Effector memory CD4-positive, alpha-beta T cell (primary cell): ENCODE data around the gene GANC.

ENCODE experiments used
- DNase-seq, 3 donors: peaks; one replicate each; pipeline ENCODE4 v3.0.0-alpha.2; 2020
- H3K27ac ChIP-seq: 2 replicates; pipeline ENCODE4 v1.7.0; 2013; ENCODE audit warnings: mild to moderate bottlenecking, low read length, moderate library complexity; ENCODE audit not compliant: insufficient read depth, poor library complexity, severe bottlenecking
- H3K27me3 ChIP-seq: replicated peaks from 2 replicates; pipeline ENCODE4 v1.7.0; 2013; ENCODE audit warnings: mild to moderate bottlenecking, low read length; ENCODE audit not compliant: insufficient read depth, control insufficient read depth, poor library complexity, severe bottlenecking
- H3K36me3 ChIP-seq: 2 replicates; pipeline ENCODE4 v1.7.0; 2013; ENCODE audit warnings: mild to moderate bottlenecking, low read length, moderate library complexity; ENCODE audit not compliant: control insufficient read depth, insufficient read depth
- H3K4me1 ChIP-seq: 2 replicates; pipeline ENCODE4 v1.7.0; 2013; ENCODE audit warnings: low read length, mild to moderate bottlenecking; ENCODE audit not compliant: control insufficient read depth, insufficient read depth, poor library complexity, severe bottlenecking
- H3K4me3 ChIP-seq: 2 replicates; pipeline ENCODE4 v1.7.0; 2013; ENCODE audit warnings: low read length, low read depth, mild to moderate bottlenecking; ENCODE audit not compliant: insufficient read depth, poor library complexity, severe bottlenecking
- H3K9me3 ChIP-seq: 2 replicates; pipeline ENCODE4 v1.7.0; 2013; ENCODE audit warnings: mild to moderate bottlenecking, low read length, moderate library complexity; ENCODE audit not compliant: control insufficient read depth

Gene GANC

GRCh38 chr15:42356851-42357250 is 83.8 kb downstream of the GANC start:
- H3K4me1 ChIP-seq: no peaks in the 10 kb centered on the region
- H3K9me3 ChIP-seq: no peaks in the 10 kb centered on the region
- H3K27ac ChIP-seq: no peak overlapping the region

DNA sequence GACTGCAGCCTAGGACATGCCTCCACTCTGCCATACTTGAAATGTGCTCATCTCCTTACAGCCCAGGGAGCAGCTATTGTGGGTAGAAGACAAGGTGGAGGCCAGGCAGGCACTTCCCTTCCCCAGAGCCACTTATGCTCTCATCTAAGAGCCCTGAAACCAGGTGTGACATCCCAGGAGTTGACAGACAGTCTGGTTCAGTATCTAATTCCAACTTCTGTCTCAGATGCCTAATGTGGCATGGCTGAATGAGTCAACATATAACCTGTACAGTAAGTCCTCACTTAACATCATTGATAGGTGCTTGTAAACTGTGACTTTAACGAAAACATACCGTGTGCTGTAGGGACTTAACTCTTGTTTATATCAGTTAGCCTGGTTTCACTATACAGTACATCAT is 85.1 kb downstream of the GANC start:
- Histone ChIP-seq H3K4me1 (no peaks in the 10 kb centered on the region), H3K36me3 (peaks cover 8% of the 10 kb centered on the region), H3K27me3 (no peaks in the 10 kb centered on the region), H3K9me3 (no peaks in the 10 kb centered on the region), H3K27ac (no peak overlapping the region), H3K4me3 (no peak overlapping the region)
- DNase-seq: no peak

More at GRCh38 chr15:42356851-42357250, 83.8 kb downstream of the GANC start:
- no peak overlapping the region for H3K4me3 ChIP-seq
- no peaks in the 10 kb centered on the region for H3K27me3 ChIP-seq
- peaks cover 10% of the 10 kb centered on the region for H3K36me3 ChIP-seq
- DNase-seq: no peak

- H3K27ac ChIP-seq: no peak within 1 kb of the TSS
- no peaks in the 10 kb centered on the region for H3K4me1 ChIP-seq
- H3K27me3 ChIP-seq: no peaks in the 10 kb centered on the region
- no peak within 1 kb of the TSS for H3K4me3 ChIP-seq
- peaks cover 4% of the 10 kb centered on the region for H3K36me3 ChIP-seq
- DNase-seq: no peak
- no peaks in the 10 kb centered on the region for H3K9me3 ChIP-seq
Measured at GRCh38 chr15:42359249-42359648, 86.2 kb downstream of the GANC start, which contains the start of gene CAPN3. Gene CAPN3 (plus strand): TSS chr15:42359501. CDS start chr15:42359806, 305 bp downstream.

GRCh38 chr15:42359985-42360384 is 87.0 kb downstream of the GANC start:
- no peaks in the 10 kb centered on the region for H3K27me3 ChIP-seq
- H3K27ac ChIP-seq: no peak overlapping the region
- no peaks in the 10 kb centered on the region for H3K9me3 ChIP-seq
- DNase-seq: no peak
- no peaks in the 10 kb centered on the region for H3K4me1 ChIP-seq
- H3K4me3 ChIP-seq: no peak overlapping the region
- H3K36me3 ChIP-seq: peaks cover 4% of the 10 kb centered on the region

- Histone ChIP-seq H3K27me3 (no peaks in the 10 kb centered on the region), H3K9me3 (no peaks in the 10 kb centered on the region), H3K27ac (no peak overlapping the region), H3K36me3 (peaks cover 4% of the 10 kb centered on the region), H3K4me3 (no peak overlapping the region), H3K4me1 (no peaks in the 10 kb centered on the region)
- no peak for DNase-seq
Measured at GRCh38 chr15:42360535-42361112, 87.6 kb downstream of the GANC start.

GRCh38 chr15:42363487-42363886 is 90.5 kb downstream of the GANC start:
- Histone ChIP-seq H3K4me1 (no peaks in the 10 kb centered on the region), H3K36me3 (peaks cover 4% of the 10 kb centered on the region), H3K27ac (no peak overlapping the region)

DNA sequence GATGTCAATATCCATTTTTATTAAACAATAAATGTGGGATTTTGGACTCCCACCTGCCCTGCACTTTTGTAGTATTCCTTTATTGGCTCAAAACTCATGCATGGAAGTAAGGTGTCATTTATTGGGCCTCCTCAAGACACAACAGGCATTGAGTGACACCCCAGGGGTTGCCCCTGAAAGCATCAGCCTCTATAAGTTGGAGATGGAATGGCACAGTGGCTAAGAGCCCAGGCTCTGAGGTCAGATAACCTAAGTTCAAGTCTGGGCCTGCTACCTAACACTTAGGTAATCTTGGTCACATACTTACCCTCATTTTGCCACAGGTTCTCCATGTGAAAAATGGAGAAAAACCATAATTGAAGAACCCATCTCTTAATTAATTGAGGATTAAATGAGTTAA is 90.9 kb downstream of the GANC start:
- no peak overlapping the region for H3K4me3 ChIP-seq
- H3K9me3 ChIP-seq: no peaks in the 10 kb centered on the region
- no peaks in the 10 kb centered on the region for H3K27me3 ChIP-seq
- peaks cover 4% of the 10 kb centered on the region for H3K36me3 ChIP-seq
- no peaks in the 10 kb centered on the region for H3K4me1 ChIP-seq
- no peak overlapping the region for H3K27ac ChIP-seq
- no peak for DNase-seq

More at GRCh38 chr15:42363487-42363886, 90.5 kb downstream of the GANC start:
- DNase-seq: no peak
- no peaks in the 10 kb centered on the region for H3K9me3 ChIP-seq
- no peaks in the 10 kb centered on the region for H3K27me3 ChIP-seq
- no peak overlapping the region for H3K4me3 ChIP-seq

DNA sequence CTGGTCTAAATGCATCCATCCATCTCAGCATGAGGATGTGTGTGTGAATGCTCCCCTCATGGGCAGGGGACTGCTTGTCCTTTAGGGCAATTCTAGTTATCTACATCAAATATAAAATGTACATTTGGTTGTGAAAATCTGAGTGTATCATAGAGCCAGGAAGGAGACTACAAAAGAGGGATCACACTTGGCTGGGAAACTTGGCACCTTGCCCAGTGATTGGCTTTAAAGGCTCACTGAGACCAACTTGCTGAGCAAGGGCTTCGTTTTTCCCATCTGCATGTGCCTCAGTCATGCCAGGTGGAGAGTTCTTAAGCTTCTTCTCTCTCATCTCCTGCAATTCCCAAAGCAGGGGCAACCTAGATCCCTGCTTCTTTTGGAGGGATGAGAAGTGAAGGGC is 91.5 kb downstream of the GANC start:
- Histone ChIP-seq H3K27me3 (no peaks in the 10 kb centered on the region), H3K4me3 (no peak overlapping the region), H3K36me3 (peaks cover 2% of the 10 kb centered on the region), H3K4me1 (no peaks in the 10 kb centered on the region), H3K27ac (no peak overlapping the region), H3K9me3 (no peaks in the 10 kb centered on the region)
- DNase-seq: no peak

DNA sequence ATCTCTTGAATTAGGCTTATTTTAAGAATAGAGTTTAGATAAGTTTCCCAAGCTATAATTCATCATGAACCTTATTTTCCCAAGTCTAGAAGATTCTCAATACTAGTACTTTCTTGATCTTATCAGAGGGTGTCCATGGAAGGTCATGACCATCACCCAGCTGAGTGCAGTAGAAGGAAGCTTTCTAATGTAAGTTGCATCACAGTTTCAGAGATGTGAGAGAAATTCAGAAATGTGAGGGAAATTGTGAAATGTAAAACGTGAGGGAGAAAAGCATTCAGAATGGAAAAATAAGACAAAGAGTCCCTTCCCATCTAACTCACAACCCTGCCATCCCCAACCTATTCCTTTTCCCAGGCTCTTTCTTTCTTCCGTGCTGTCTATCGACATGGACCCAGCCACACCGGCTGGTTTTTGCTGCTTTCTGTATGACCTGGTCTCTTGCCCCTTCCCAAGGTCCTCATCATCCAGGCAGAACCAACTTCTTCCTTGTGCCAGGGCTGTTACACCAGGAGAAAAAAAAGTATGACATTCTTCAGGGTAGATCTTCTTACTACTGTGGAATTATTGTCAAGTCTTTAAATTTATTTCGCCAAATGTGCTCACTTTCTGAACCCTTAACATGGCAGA is 93.0 kb downstream of the GANC start:
- H3K36me3 ChIP-seq: no peaks in the 10 kb centered on the region
- no peaks in the 10 kb centered on the region for H3K4me1 ChIP-seq
- no peaks in the 10 kb centered on the region for H3K27me3 ChIP-seq
- no peak for DNase-seq
- no peak overlapping the region for H3K4me3 ChIP-seq
- H3K9me3 ChIP-seq: no peaks in the 10 kb centered on the region
- no peak overlapping the region for H3K27ac ChIP-seq

- DNase-seq: no peak
- no peaks in the 10 kb centered on the region for H3K36me3 ChIP-seq
- no peak overlapping the region for H3K27ac ChIP-seq
- no peaks in the 10 kb centered on the region for H3K9me3 ChIP-seq
- H3K4me3 ChIP-seq: no peak overlapping the region
- no peaks in the 10 kb centered on the region for H3K4me1 ChIP-seq
- H3K27me3 ChIP-seq: no peaks in the 10 kb centered on the region
Measured at GRCh38 chr15:42367041-42367440, 94.0 kb downstream of the GANC start.
